Right atrium auricular region (tissue), 2 donors: ENCODE measurements around the gene GFOD1. TPM values are rescaled to one million over a fixed set of nuclear protein-coding genes. Genes with fewer than 3 reads are reported as not detected.

ENCODE experiments used
- DNase-seq: peaks from one replicate; pipeline ENCODE4 v3.0.0-alpha.2; 2019; ENCODE audit warnings: low spot score
- H3K27ac ChIP-seq, 2 donors: fragments of 200-600 bp; sonication (generic); 1 replicate in 1 of 2; 2 replicates in 1 of 2; pipeline ENCODE4 v1.5.1; 2016 to 2019
- H3K27me3 ChIP-seq, 2 donors: fragments of 200-600 bp; sonication (generic); one replicate each; pipeline versions ENCODE4 v1.5.1 to v1.6.0; 2017 to 2019
- H3K36me3 ChIP-seq: fragments of 200-600 bp; sonication (generic); one replicate; pipeline ENCODE4 v1.5.1; 2016
- H3K4me1 ChIP-seq, 2 donors: fragments of 200-600 bp; sonication (generic); one replicate each; pipeline versions ENCODE4 v1.5.1 to v1.6.0; 2017 to 2019
- H3K4me3 ChIP-seq, 2 donors: fragments of 200-600 bp; sonication (generic); 1 replicate in 1 of 2; 2 replicates in 1 of 2; pipeline ENCODE4 v1.5.1; 2017 to 2019; ENCODE audit warnings: mild to moderate bottlenecking in 1 of 2, moderate library complexity in 1 of 2
- H3K9me3 ChIP-seq, 2 donors: fragments of 200-600 bp; sonication (generic); one replicate each; pipeline ENCODE4 v1.5.1; 2019
- CTCF ChIP-seq, 2 donors: fragments of 200-600 bp; sonication (generic); IDR thresholded peaks; one replicate each; pipeline ENCODE4 v1.5.1; 2019; ENCODE audit warnings: antibody characterized with exemption in 2 of 2
- total RNA-seq, 2 donors: library from RNA; depleted of rRNA; stranded (reverse); fragments of >200 nt; gene quantifications; one replicate each; pipeline ENCODE4 v1.1.0, GENCODE V29; 2016

GFOD1 gene
- total RNA-seq, 2 donors from 2014 or later: 66.2 to 96.3 TPM

DNA sequence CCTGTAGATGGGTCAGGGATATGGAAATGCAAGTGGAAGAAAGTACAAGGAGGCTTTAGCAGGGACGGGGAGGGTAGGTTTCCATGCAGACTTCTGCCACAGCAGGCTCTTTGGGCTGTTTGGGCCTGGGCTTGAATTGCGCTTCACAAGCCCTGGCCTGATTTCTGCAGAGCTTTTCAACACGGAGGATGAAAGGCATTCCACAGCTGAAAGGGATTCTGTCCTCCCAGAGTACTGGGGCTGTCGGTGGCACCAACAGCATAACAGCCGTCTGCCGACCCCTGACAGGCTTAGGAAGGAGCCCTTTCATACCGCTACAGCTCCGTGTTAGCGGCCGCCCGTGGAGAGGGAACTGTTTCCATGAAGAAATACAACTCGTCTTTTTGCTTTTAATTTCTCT is 136.1 kb downstream of the GFOD1 start:
- no peaks in the 10 kb centered on the region for H3K27me3 ChIP-seq
- no peak overlapping the region for H3K4me3 ChIP-seq
- no peak for TF ChIP-seq CTCF (IDR thresholded peaks at IDR 0.05)
- H3K36me3 ChIP-seq: no peaks in the 10 kb centered on the region
- peaks cover 0 to 47% of the 10 kb centered on the region in 2 donors for H3K4me1 ChIP-seq
- DNase-seq: no peak
- no peaks in the 10 kb centered on the region for H3K9me3 ChIP-seq
- H3K27ac ChIP-seq: no peak overlapping the region

DNA sequence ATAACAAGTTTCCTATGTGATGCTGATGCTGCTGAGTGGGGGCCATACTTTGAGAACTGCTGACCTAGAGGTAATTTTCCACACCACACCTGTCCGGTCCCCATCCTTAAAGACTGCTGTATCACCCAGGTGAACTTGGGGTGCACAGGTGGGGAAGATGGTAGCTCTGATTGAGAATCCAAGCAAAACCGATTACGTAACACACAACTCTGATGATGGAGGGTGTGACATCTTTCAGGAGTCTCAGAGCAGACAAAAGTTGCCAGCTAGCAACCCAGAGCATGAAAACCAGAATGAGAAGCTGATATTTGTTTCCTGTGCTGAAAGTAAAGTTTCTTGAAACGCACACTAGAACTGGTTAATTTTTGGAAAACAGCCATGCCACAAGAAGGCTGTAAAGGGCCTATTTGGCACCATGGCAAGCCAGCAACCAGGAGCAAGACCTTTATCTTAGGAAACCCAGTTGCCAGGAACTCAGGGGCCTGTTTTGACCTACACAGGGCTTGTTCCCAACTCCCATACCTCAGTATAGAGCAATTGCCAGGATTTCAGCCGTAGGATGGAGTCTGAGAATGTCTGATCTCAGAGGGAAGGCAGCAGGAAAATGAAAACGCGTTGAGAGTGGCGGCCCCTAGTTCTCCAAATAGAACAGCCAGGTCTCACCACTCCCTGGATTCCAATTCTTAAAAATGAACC is 137.4 kb downstream of the GFOD1 start:
- Histone ChIP-seq H3K9me3 (no peaks in the 10 kb centered on the region), H3K4me3 (no peak overlapping the region), H3K27ac (peak overlapping the region in 1 of 2 donors; percentile 15), H3K27me3 (no peaks in the 10 kb centered on the region), H3K4me1 (peaks cover 0 to 34% of the 10 kb centered on the region in 2 donors), H3K36me3 (no peaks in the 10 kb centered on the region)
- no peak for TF ChIP-seq CTCF (IDR thresholded peaks at IDR 0.05)
- DNase-seq: no peak

GRCh38 chr6:13348334-13349113 is 138.9 kb downstream of the GFOD1 start:
- H3K4me1 ChIP-seq: peaks cover 0 to 20% of the 10 kb centered on the region in 2 donors
- no peak for DNase-seq
- H3K9me3 ChIP-seq: no peaks in the 10 kb centered on the region
- no peak overlapping the region for H3K27ac ChIP-seq
- no peaks in the 10 kb centered on the region for H3K27me3 ChIP-seq
- H3K36me3 ChIP-seq: no peaks in the 10 kb centered on the region
- H3K4me3 ChIP-seq: no peak overlapping the region
- no peak for TF ChIP-seq CTCF (IDR thresholded peaks at IDR 0.05)

DNA sequence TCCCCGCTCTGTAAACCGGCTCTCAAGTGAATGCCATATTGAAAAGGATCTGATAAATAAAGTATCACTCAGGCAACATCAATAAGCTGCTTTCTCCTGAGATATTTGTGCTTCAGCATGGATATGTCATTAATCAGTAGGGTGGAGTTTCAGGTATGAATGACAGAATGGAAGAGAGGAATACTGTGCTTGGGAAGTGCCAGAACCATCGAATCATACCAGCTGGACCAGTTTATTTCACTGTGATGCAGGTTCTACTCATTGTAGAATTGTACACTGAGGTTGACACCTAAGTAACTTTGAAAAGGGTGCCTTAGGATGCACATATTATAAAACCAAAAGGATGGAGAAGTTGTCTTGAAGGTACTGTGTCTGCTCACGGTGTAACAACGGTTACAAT is 141.2 kb downstream of the GFOD1 start:
- H3K36me3 ChIP-seq: no peaks in the 10 kb centered on the region
- no peak overlapping the region for H3K4me3 ChIP-seq
- no peaks in the 10 kb centered on the region for H3K9me3 ChIP-seq
- no peak for TF ChIP-seq CTCF (IDR thresholded peaks at IDR 0.05)
- H3K27me3 ChIP-seq: no peaks in the 10 kb centered on the region
- H3K4me1 ChIP-seq: peaks cover 0 to 15% of the 10 kb centered on the region in 2 donors
- no peak overlapping the region for H3K27ac ChIP-seq
- no peak for DNase-seq

DNA sequence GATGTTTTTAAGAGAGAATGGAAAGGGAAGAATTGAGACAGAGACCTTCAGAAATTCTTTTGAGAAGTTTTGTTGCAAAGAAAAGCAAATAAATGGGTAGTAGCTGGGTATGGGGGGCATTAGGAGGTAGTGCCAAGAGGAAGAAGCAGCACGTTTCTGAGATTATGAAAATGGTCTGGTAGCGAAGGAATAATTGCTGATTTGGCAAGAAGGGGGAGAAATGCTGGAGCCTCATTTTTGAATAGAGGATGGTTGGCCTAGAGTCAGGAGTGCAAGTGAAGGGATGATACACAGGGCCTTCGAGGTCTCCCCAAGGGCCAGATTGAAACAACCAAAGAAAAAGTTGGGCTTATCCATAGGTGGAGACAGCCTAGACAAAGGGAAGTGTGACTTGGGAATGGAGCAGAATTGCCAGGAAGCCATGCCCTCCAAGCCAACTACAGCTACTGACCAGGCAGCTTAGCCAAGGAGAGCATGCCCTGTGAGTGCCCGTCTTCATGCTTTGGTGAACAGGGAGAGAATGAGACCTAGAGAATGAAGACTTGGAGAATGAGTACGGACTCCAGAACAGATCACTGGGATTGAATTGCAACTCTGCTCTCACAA is 144.9 kb downstream of the GFOD1 start:
- no peaks in the 10 kb centered on the region for H3K4me1 ChIP-seq
- H3K4me3 ChIP-seq: no peak overlapping the region
- no peaks in the 10 kb centered on the region for H3K9me3 ChIP-seq
- no peak for DNase-seq
- TF ChIP-seq CTCF (IDR thresholded peaks at IDR 0.05): no peak
- no peaks in the 10 kb centered on the region for H3K27me3 ChIP-seq
- no peak overlapping the region for H3K27ac ChIP-seq
- H3K36me3 ChIP-seq: no peaks in the 10 kb centered on the region
